Measurements from ENCODE around the gene ZIC4. TPM values are rescaled to one million over a fixed set of nuclear protein-coding genes. Genes with fewer than 3 reads are reported as not detected.

The ZIC4 gene
- total and polyA plus RNA-seq, 4 donors, result 0.06 TPM; not detected in 3

DNA sequence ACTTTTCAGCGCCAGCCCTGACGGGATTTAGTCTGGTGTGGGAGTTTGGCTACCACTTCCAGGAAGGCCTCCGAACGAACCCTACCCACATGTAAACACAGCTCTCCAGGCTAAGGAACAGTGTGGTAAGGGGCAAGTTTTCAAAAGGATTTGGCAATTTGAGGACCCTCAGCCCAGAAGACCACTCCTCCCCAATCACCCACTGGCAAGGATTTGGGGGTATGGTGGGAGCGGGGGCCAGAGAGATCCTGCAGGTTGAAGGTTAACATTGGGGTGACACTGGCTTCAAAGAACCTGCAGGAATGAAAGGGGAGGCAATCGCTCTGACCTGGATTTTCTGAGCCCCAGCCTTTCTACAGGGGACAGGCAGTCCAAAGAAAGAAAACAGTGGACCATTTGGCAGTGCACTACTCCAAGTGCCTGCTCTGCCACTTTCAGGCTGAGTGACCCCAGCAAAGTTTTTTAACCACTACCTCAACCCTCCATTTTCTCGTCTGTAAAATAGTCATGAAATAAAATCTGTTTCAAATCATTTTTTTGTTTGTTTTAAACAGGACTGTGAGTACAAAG is 34.5 kb downstream of the ZIC4 start:
- Histone ChIP-seq H3K9ac (ENCODE audit: low read depth in 1 of 2, low read length in 2 of 2) (no peak overlapping the region), H3K27me3 (ENCODE audit: control insufficient read depth in 4 of 4, insufficient read depth in 4 of 4, low read length in 3 of 4) (peaks cover 7 to 38% (median 26%) of the 10 kb centered on the region in 4 donors), H3K9me3 (ENCODE audit: control insufficient read depth in 4 of 4, low read length in 3 of 4) (peaks cover 0 to 4% (median 0%) of the 10 kb centered on the region in 4 donors), H3K36me3 (ENCODE audit: control insufficient read depth in 4 of 4, insufficient read depth in 3 of 4, low read depth in 1 of 4, low read length in 3 of 4) (no peaks in the 10 kb centered on the region), H3K27ac (ENCODE audit: low read depth in 1 of 2, low read length in 2 of 2) (no peak overlapping the region), H3K4me1 (ENCODE audit: control insufficient read depth in 4 of 4, insufficient read depth in 4 of 4, low read length in 3 of 4) (no peaks in the 10 kb centered on the region), H3K4me3 (ENCODE audit: low read depth in 1 of 3, low read length in 3 of 3) (no peak overlapping the region)
- 9% methylated on average over 7 of the region's 7 CpGs for WGBS
- TF ChIP-seq, protein P1, sequence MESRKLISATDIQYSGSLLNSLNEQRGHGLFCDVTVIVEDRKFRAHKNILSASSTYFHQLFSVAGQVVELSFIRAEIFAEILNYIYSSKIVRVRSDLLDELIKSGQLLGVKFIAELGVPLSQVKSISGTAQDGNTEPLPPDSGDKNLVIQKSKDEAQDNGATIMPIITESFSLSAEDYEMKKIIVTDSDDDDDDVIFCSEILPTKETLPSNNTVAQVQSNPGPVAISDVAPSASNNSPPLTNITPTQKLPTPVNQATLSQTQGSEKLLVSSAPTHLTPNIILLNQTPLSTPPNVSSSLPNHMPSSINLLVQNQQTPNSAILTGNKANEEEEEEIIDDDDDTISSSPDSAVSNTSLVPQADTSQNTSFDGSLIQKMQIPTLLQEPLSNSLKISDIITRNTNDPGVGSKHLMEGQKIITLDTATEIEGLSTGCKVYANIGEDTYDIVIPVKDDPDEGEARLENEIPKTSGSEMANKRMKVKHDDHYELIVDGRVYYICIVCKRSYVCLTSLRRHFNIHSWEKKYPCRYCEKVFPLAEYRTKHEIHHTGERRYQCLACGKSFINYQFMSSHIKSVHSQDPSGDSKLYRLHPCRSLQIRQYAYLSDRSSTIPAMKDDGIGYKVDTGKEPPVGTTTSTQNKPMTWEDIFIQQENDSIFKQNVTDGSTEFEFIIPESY (IDR thresholded peaks at IDR 0.05), result no peak
- TF ChIP-seq EGR1 (IDR thresholded peaks at IDR 0.05; ENCODE audit: low read depth in 2 of 2) (no peak), HNF4A (conservative IDR thresholded peaks at IDR 0.05) (no peak), RXRA (IDR thresholded peaks at IDR 0.05) (no peak), TAF1 (conservative IDR thresholded peaks at IDR 0.05) (no peak), NR2F2 (IDR thresholded peaks at IDR 0.05) (no peak), YY1 (IDR thresholded peaks at IDR 0.05) (no peak), FOXA2 (IDR thresholded peaks at IDR 0.05) (no peak), RAD21 (IDR thresholded peaks at IDR 0.05) (no peak), GABPA (IDR thresholded peaks at IDR 0.05 in 1 of 2, conservative IDR thresholded peaks at IDR 0.05 in 1 of 2) (no peak), SP1 (IDR thresholded peaks at IDR 0.05) (no peak), FOXA1 (IDR thresholded peaks at IDR 0.05) (no peak)
- TF ChIP-seq, protein P2, sequence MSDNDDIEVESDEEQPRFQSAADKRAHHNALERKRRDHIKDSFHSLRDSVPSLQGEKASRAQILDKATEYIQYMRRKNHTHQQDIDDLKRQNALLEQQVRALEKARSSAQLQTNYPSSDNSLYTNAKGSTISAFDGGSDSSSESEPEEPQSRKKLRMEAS (IDR thresholded peaks at IDR 0.05), result no peak
- TF ChIP-seq, protein P3, sequence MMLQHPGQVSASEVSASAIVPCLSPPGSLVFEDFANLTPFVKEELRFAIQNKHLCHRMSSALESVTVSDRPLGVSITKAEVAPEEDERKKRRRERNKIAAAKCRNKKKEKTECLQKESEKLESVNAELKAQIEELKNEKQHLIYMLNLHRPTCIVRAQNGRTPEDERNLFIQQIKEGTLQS (IDR thresholded peaks at IDR 0.05), result no peak
- TF ChIP-seq, protein P4, sequence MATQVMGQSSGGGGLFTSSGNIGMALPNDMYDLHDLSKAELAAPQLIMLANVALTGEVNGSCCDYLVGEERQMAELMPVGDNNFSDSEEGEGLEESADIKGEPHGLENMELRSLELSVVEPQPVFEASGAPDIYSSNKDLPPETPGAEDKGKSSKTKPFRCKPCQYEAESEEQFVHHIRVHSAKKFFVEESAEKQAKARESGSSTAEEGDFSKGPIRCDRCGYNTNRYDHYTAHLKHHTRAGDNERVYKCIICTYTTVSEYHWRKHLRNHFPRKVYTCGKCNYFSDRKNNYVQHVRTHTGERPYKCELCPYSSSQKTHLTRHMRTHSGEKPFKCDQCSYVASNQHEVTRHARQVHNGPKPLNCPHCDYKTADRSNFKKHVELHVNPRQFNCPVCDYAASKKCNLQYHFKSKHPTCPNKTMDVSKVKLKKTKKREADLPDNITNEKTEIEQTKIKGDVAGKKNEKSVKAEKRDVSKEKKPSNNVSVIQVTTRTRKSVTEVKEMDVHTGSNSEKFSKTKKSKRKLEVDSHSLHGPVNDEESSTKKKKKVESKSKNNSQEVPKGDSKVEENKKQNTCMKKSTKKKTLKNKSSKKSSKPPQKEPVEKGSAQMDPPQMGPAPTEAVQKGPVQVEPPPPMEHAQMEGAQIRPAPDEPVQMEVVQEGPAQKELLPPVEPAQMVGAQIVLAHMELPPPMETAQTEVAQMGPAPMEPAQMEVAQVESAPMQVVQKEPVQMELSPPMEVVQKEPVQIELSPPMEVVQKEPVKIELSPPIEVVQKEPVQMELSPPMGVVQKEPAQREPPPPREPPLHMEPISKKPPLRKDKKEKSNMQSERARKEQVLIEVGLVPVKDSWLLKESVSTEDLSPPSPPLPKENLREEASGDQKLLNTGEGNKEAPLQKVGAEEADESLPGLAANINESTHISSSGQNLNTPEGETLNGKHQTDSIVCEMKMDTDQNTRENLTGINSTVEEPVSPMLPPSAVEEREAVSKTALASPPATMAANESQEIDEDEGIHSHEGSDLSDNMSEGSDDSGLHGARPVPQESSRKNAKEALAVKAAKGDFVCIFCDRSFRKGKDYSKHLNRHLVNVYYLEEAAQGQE (IDR thresholded peaks at IDR 0.05), result no peak
- DNase-seq (ENCODE audit: low spot score), result no peak

DNA sequence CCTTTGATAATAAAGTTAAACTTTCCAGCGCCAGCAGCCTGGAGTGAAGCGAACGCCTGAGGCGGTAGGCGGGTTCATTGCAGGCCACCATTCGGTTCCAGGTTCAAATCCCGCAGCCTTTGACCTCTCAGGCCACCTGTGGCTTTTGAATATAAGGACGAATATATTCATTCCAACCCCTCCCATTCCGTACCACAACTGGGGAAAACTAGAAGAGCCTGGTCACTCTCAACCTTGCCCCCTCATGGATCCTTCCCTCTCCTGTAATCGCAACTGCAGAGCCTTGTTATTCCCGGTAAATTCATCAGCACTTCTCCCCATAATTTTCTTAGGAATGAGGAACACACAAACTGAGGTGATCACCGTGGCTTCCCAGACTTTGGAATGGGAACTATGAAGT is 35.2 kb downstream of the ZIC4 start:
- no peak for TF ChIP-seq YY1 (IDR thresholded peaks at IDR 0.05)
- TF ChIP-seq GABPA (IDR thresholded peaks at IDR 0.05 in 1 of 2, conservative IDR thresholded peaks at IDR 0.05 in 1 of 2), result no peak
- H3K36me3 ChIP-seq (ENCODE audit: control insufficient read depth in 4 of 4, insufficient read depth in 3 of 4, low read depth in 1 of 4, low read length in 3 of 4), result no peaks in the 10 kb centered on the region
- DNase-seq (ENCODE audit: low spot score), result no peak
- H3K9me3 ChIP-seq (ENCODE audit: control insufficient read depth in 4 of 4, low read length in 3 of 4), result peaks cover 0 to 4% (median 0%) of the 10 kb centered on the region in 4 donors
- 5% methylated on average over 12 of the region's 12 CpGs for WGBS
- no peaks in the 10 kb centered on the region for H3K4me1 ChIP-seq (ENCODE audit: control insufficient read depth in 4 of 4, insufficient read depth in 4 of 4, low read length in 3 of 4)
- peaks cover 7 to 38% (median 26%) of the 10 kb centered on the region in 4 donors for H3K27me3 ChIP-seq (ENCODE audit: control insufficient read depth in 4 of 4, insufficient read depth in 4 of 4, low read length in 3 of 4)
- H3K4me3 ChIP-seq (ENCODE audit: low read depth in 1 of 3, low read length in 3 of 3), result no peak overlapping the region
- no peak overlapping the region for H3K27ac ChIP-seq (ENCODE audit: low read depth in 1 of 2, low read length in 2 of 2)
- no peak overlapping the region for H3K9ac ChIP-seq (ENCODE audit: low read depth in 1 of 2, low read length in 2 of 2)
